Kidney epithelial cell (primary cell): ENCODE data around the gene TJAP1. TPM values are rescaled to one million over a fixed set of nuclear protein-coding genes. Genes with fewer than 3 reads are reported as not detected.
A peak's percentile ranks its signal among the peaks of the same experiment; 100 is the strongest.
"Not testable (repeated sequence)": the region's sequence is repeated elsewhere in the genome, so short reads cannot be mapped to it uniquely, and the experiment has no call there.

Experiments
- DNase-seq: peaks from one replicate; pipeline ENCODE4 v3.0.0-alpha.2; 2010; ENCODE audit warnings: low read depth
- H3K27me3 ChIP-seq: 2 replicates; pipeline ENCODE4 v1.6.0; 2011; ENCODE audit warnings: low read length; ENCODE audit not compliant: control insufficient read depth, insufficient read depth
- H3K36me3 ChIP-seq: 2 replicates; pipeline ENCODE4 v1.5.1; 2011; ENCODE audit warnings: low read length; ENCODE audit not compliant: control insufficient read depth, insufficient read depth
- H3K4me3 ChIP-seq: 2 replicates; pipeline ENCODE4 v1.5.1; 2011; ENCODE audit warnings: low read depth, mild to moderate bottlenecking, control low read depth, low read length
- CTCF ChIP-seq: IDR thresholded peaks from 2 replicates; pipeline ENCODE4 v1.5.1; 2011; ENCODE audit warnings: mild to moderate bottlenecking, moderate library complexity, low read length, control low read depth, inconsistent platforms; ENCODE audit not compliant: insufficient read depth, poor library complexity, severe bottlenecking
- total RNA-seq: library from RNA; depleted of rRNA; stranded (reverse); fragments of >200 nt; gene quantifications from 2 replicates; pipeline ENCODE4 v1.2.3, GENCODE V29; 2015

The TJAP1 gene
- total RNA-seq, 1 donor from 2014 or later: 31.7 TPM

DNA sequence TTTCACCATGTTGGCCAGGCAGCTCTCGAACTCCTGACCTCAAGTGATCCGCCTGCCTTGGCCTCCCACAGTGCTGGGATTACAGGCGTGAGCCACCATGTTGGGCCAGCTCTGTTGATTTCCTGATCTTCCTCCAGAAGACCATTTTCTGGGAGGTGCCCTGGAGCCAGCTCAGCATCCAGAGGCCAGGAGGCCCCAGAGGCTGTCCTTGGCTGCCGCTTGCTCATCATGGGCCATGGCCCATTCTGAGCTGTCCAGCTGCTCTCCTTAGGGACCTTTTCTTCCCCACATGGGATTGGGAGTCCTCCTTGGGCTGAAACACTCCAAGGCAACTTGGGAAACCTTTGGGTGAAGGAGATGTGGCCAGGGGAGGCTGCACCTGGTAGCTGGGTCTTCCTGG lies 17.4 kb downstream of the TJAP1 start:
- DNase-seq: no peak
- TF ChIP-seq CTCF: no peak
- Histone ChIP-seq H3K4me3 (no peak overlapping the region), H3K27me3 (no peaks in the 10 kb centered on the region), H3K36me3 (no peaks in the 10 kb centered on the region)

- H3K4me3 ChIP-seq: no peak overlapping the region
- H3K36me3 ChIP-seq: no peaks in the 10 kb centered on the region
- no peaks in the 10 kb centered on the region for H3K27me3 ChIP-seq
- TF ChIP-seq CTCF: peak; percentile 19
- no peak for DNase-seq
Measured at GRCh38 chr6:43495409-43495941, 18.1 kb downstream of the TJAP1 start.

GRCh38 chr6:43496370-43497128 lies 19.2 kb downstream of the TJAP1 start:
- TF ChIP-seq CTCF: peak; percentile 75
- Histone ChIP-seq H3K27me3 (no peaks in the 10 kb centered on the region), H3K36me3 (peaks cover 1% of the 10 kb centered on the region), H3K4me3 (no peak overlapping the region)
- DNase-seq: no peak

DNA sequence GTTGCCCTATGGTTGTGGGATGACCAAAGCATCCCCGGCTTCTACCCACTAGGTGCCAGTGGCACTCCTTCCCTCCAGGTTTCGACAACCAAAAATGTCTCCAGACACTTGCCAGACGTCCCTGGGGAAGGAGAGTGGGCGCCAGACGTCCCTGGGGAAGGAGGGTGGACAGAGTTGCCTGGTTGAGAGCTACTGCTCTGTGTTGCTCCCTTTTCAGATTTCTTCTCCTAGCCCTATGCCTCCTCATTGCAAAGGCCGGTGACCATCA lies 19.7 kb downstream of the TJAP1 start:
- TF ChIP-seq CTCF: no peak
- no peak for DNase-seq
- peaks cover 1% of the 10 kb centered on the region for H3K36me3 ChIP-seq
- no peaks in the 10 kb centered on the region for H3K27me3 ChIP-seq
- H3K4me3 ChIP-seq: no peak overlapping the region

GRCh38 chr6:43497689-43498088 lies 20.3 kb downstream of the TJAP1 start:
- peaks cover 1% of the 10 kb centered on the region for H3K36me3 ChIP-seq
- DNase-seq: no peak
- no peak overlapping the region for H3K4me3 ChIP-seq
- no peaks in the 10 kb centered on the region for H3K27me3 ChIP-seq
- TF ChIP-seq CTCF: no peak

GRCh38 chr6:43498291-43498690 lies 20.9 kb downstream of the TJAP1 start:
- not testable (repeated sequence) for H3K4me3 ChIP-seq, H3K27me3 ChIP-seq, H3K36me3 ChIP-seq, DNase-seq
